Kidney (tissue), 14 donors: ENCODE data around the gene MLLT10. TPM values are rescaled to one million over a fixed set of nuclear protein-coding genes. Genes with fewer than 3 reads are reported as not detected.

Source experiments
- DNase-seq, 5 donors: peaks; one replicate each; pipeline ENCODE4 v3.0.0-alpha.2; 2013 to 2020
- FAIRE-seq: peaks from 2 replicates; lab custom pipeline; 2012; peaks lifted over from hg19 to GRCh38; lab: Jason Lieb, UNC
- H3K27ac ChIP-seq, 2 donors: one replicate each; pipeline ENCODE4 v1.7.0; 2013; ENCODE audit warnings: low read depth in 2 of 2, low read length in 2 of 2, inconsistent platforms in 1 of 2
- H3K27me3 ChIP-seq: one replicate; pipeline ENCODE4 v1.7.1; 2013; ENCODE audit warnings: low read length, inconsistent platforms; ENCODE audit not compliant: control insufficient read depth, insufficient read depth
- H3K36me3 ChIP-seq, 3 donors: one replicate each; pipeline versions ENCODE4 v1.7.0 to v1.7.1; 2013; ENCODE audit warnings: low read length in 3 of 3, control low read depth in 1 of 3, inconsistent platforms in 1 of 3; ENCODE audit not compliant: insufficient read depth in 3 of 3, control insufficient read depth in 2 of 3
- H3K4me1 ChIP-seq, 3 donors: one replicate each; pipeline versions ENCODE4 v1.7.0 to v1.7.1; 2013; ENCODE audit warnings: low read length in 3 of 3, inconsistent platforms in 1 of 3, low read depth in 1 of 3; ENCODE audit not compliant: control insufficient read depth in 2 of 3, insufficient read depth in 2 of 3
- H3K4me3 ChIP-seq, 3 donors: one replicate each; pipeline versions ENCODE4 v1.7.0 to v1.8.1; 2013; ENCODE audit warnings: low read length in 3 of 3, control low read depth in 1 of 3, inconsistent platforms in 1 of 3
- H3K9ac ChIP-seq, 3 donors: one replicate each; pipeline versions ENCODE4 v1.7.0 to v1.7.1; 2013; ENCODE audit warnings: low read length in 3 of 3, control low read depth in 1 of 3, inconsistent platforms in 1 of 3
- H3K9me3 ChIP-seq, 3 donors: one replicate each; pipeline versions ENCODE4 v1.7.0 to v1.7.1; 2013; ENCODE audit warnings: low read length in 3 of 3, control low read depth in 1 of 3, inconsistent platforms in 1 of 3; ENCODE audit not compliant: control insufficient read depth in 2 of 3, insufficient read depth in 1 of 3
- CTCF ChIP-seq: IDR thresholded peaks from 3 replicates; pipeline ENCODE4 v1.5.1; 2012; ENCODE audit warnings: mild to moderate bottlenecking, moderate library complexity, borderline replicate concordance; ENCODE audit not compliant: insufficient read depth; ENCODE audit errors: extremely low read depth
- intact Hi-C: fragments of 100-400 bp; cut with DNase I; formaldehyde crosslinking; loops from one replicate; pipeline ENCODE4 v1.11.1; 2022
- polyA plus RNA-seq: library from polyadenylated mRNA; stranded (reverse); fragments of 350-450 nt; fragmentation: Illumina TruSeq; extraction: RNeasy Lipid Tissue Mini Kit (QIAGEN cat#74804); gene quantifications from one replicate; pipeline ENCODE4 v1.2.3, GENCODE V29; 2014; ENCODE audit warnings: low read depth, low replicate concordance; ENCODE audit not compliant: insufficient read depth
- total RNA-seq: library from RNA; stranded (reverse); fragmentation: NEBNext Ultra II Directional; extraction: Animal tissue kit (Norgen Biotek cat#: 25700); gene quantifications from one replicate; pipeline ENCODE4 v1.2.1, GENCODE V29; 2021
- donor health status: control.
- donor health status: control.
- donor health status: control.
- donor health status: control.
- donor health status: control.
- donor health status: DM: yes; HTN: yes; CAD: no.
- donor health status: Normal renal cell carcinoma (clear cell type).

The MLLT10 gene
- total and polyA plus RNA-seq, 2 donors from 2014 or later: 11.0 to 54.2 TPM

- Histone ChIP-seq H3K9ac (no peak overlapping the region), H3K27me3 (no peaks in the 10 kb centered on the region), H3K9me3 (no peaks in the 10 kb centered on the region), H3K4me3 (no peak overlapping the region), H3K36me3 (no peaks in the 10 kb centered on the region), H3K27ac (no peak overlapping the region), H3K4me1 (no peaks in the 10 kb centered on the region)
- DNase-seq (no peak), FAIRE-seq (no peak)
- TF ChIP-seq CTCF: no peak
- intact Hi-C loops: no loop called here
Measured at GRCh38 chr10:21593986-21594385, 60.0 kb downstream of the MLLT10 start.

GRCh38 chr10:21599582-21599981 lies 65.5 kb downstream of the MLLT10 start:
- no peaks in the 10 kb centered on the region for H3K4me1 ChIP-seq
- H3K9ac ChIP-seq: no peak overlapping the region
- no peaks in the 10 kb centered on the region for H3K9me3 ChIP-seq
- no peaks in the 10 kb centered on the region for H3K36me3 ChIP-seq
- no peak overlapping the region for H3K27ac ChIP-seq
- no peak overlapping the region for H3K4me3 ChIP-seq
- DNase-seq (no peak), FAIRE-seq (no peak)
- no peak for TF ChIP-seq CTCF
- H3K27me3 ChIP-seq: no peaks in the 10 kb centered on the region
- intact Hi-C loops: no loop called here

GRCh38 chr10:21600804-21601433 lies 66.9 kb downstream of the MLLT10 start:
- H3K9me3 ChIP-seq: no peaks in the 10 kb centered on the region
- no peak for TF ChIP-seq CTCF
- DNase-seq (peak in 1 of 5 donors; percentile 7), FAIRE-seq (no peak)
- H3K36me3 ChIP-seq: no peaks in the 10 kb centered on the region
- H3K4me1 ChIP-seq: no peaks in the 10 kb centered on the region
- no peak overlapping the region for H3K9ac ChIP-seq
- H3K27me3 ChIP-seq: no peaks in the 10 kb centered on the region
- H3K4me3 ChIP-seq: no peak overlapping the region
- no peak overlapping the region for H3K27ac ChIP-seq
- intact Hi-C loops: no loop called here

GRCh38 chr10:21602313-21602712 lies 68.3 kb downstream of the MLLT10 start:
- no peak for TF ChIP-seq CTCF

More at GRCh38 chr10:21602313-21602712, 68.3 kb downstream of the MLLT10 start:
- Histone ChIP-seq H3K36me3 (no peaks in the 10 kb centered on the region), H3K9me3 (no peaks in the 10 kb centered on the region), H3K9ac (no peak overlapping the region), H3K4me1 (no peaks in the 10 kb centered on the region), H3K4me3 (no peak overlapping the region), H3K27me3 (no peaks in the 10 kb centered on the region), H3K27ac (no peak overlapping the region)
- no peak for DNase-seq
- intact Hi-C loops: no loop called here
- no peak for FAIRE-seq
